Fibroblast of lung (primary cell): ENCODE results near the gene CLASP1. TPM values are rescaled to one million over a fixed set of nuclear protein-coding genes. Genes with fewer than 3 reads are reported as not detected.

Experiments
- DNase-seq, 2 donors: peaks; one replicate each; pipeline versions ENCODE4 v3.0.0 to v3.0.0-alpha.2; 2010; ENCODE audit warnings: low read depth in 2 of 2
- H2AFZ ChIP-seq: 2 replicates; pipeline ENCODE4 v1.5.1; 2012; ENCODE audit warnings: low read length, control low read depth, inconsistent platforms
- H3K27ac ChIP-seq: 2 replicates; pipeline ENCODE4 v1.5.1; 2011; ENCODE audit warnings: low read length, control low read depth; ENCODE audit not compliant: insufficient read depth
- H3K27me3 ChIP-seq: 2 replicates; pipeline ENCODE4 v1.5.1; 2011; ENCODE audit warnings: mild to moderate bottlenecking, low read length; ENCODE audit not compliant: control insufficient read depth, insufficient read depth
- H3K36me3 ChIP-seq: 2 replicates; pipeline ENCODE4 v1.5.1; 2011; ENCODE audit warnings: low read length; ENCODE audit not compliant: control insufficient read depth, insufficient read depth
- H3K4me1 ChIP-seq: 2 replicates; pipeline ENCODE4 v1.5.1; 2011; ENCODE audit warnings: low read length; ENCODE audit not compliant: control insufficient read depth, insufficient read depth; ENCODE audit errors: extremely low read depth
- H3K4me2 ChIP-seq: 2 replicates; pipeline ENCODE4 v1.5.1; 2011; ENCODE audit warnings: low read length, control low read depth; ENCODE audit not compliant: insufficient read depth; ENCODE audit errors: extremely low read depth
- H3K4me3 ChIP-seq, 4 experiments: fragments of 200-600 bp in 1 of 4; sonication (generic) in 1 of 4; replicated peaks in 1 of 4; 2 replicates each; pipeline ENCODE4 v1.5.1; 2011 to 2016; ENCODE audit warnings: low read length in 4 of 4, low read depth in 3 of 4, mild to moderate bottlenecking in 3 of 4, control low read depth in 2 of 4, inconsistent platforms in 1 of 4, mixed read lengths in 1 of 4; ENCODE audit not compliant: insufficient read depth in 1 of 4; ENCODE audit errors: control extremely low read depth in 1 of 4
- H3K79me2 ChIP-seq: 2 replicates; pipeline ENCODE4 v1.5.1; 2012; ENCODE audit warnings: mild to moderate bottlenecking, low read length, inconsistent platforms; ENCODE audit not compliant: control insufficient read depth, insufficient read depth
- H3K9ac ChIP-seq: 2 replicates; pipeline ENCODE4 v1.5.1; 2011; ENCODE audit warnings: mild to moderate bottlenecking, low read length, control low read depth; ENCODE audit not compliant: insufficient read depth
- H3K9me3 ChIP-seq: 2 replicates; pipeline ENCODE4 v1.5.1; 2012; ENCODE audit warnings: low read depth, low read length; ENCODE audit not compliant: control insufficient read depth, insufficient read depth
- H4K20me1 ChIP-seq: 2 replicates; pipeline ENCODE4 v1.5.1; 2011; ENCODE audit warnings: low read length; ENCODE audit not compliant: control insufficient read depth, insufficient read depth; ENCODE audit errors: extremely low read depth
- CTCF ChIP-seq, 2 donors: IDR thresholded peaks in 1 of 2; conservative IDR thresholded peaks in 1 of 2; 1 replicate in 1 of 2; 2 replicates in 1 of 2; pipeline ENCODE4 v1.5.1; 2011 to 2012; ENCODE audit warnings: low read length in 2 of 2, control low read depth in 1 of 2, inconsistent platforms in 1 of 2, low read depth in 1 of 2, mild to moderate bottlenecking in 1 of 2
- EZH2 ChIP-seq: IDR thresholded peaks from 2 replicates; pipeline ENCODE4 v1.5.1; 2012; ENCODE audit warnings: low read length, control low read depth, mild to moderate bottlenecking; ENCODE audit errors: missing control alignments
- polyA plus RNA-seq, 2 donors: library from polyadenylated mRNA; depleted of rRNA in 1 of 2; stranded (reverse) in 1 of 2; unstranded in 1 of 2; fragments of >200 nt; gene quantifications; 2 replicates each; pipeline ENCODE4 v1.2.1, GENCODE V29; 2011 to 2012; ENCODE audit warnings: missing spikeins in 1 of 2
- total RNA-seq: library from RNA; depleted of rRNA; stranded (reverse); fragments of >200 nt; gene quantifications from 2 replicates; pipeline ENCODE4 v1.2.1, GENCODE V29; 2014

The CLASP1 gene
- total and polyA plus RNA-seq, 2 donors (not counting 1 experiment from before 2014, with no cell fraction given), result 6.0 to 48.4 TPM

- H2AFZ ChIP-seq, result no peak overlapping the region
- no peak overlapping the region for H3K27ac ChIP-seq
- no peak overlapping the region for H3K4me3 ChIP-seq
- no peak overlapping the region for H3K9ac ChIP-seq
- DNase-seq, result no peak
- no peaks in the 10 kb centered on the region for H3K27me3 ChIP-seq
- H3K36me3 ChIP-seq, result no peaks in the 10 kb centered on the region
- no peaks in the 10 kb centered on the region for H4K20me1 ChIP-seq
- TF ChIP-seq EZH2, result no peak
- no peak for TF ChIP-seq CTCF (conservative IDR thresholded peaks at IDR 0.05 in 1 of 2, IDR thresholded peaks at IDR 0.05 in 1 of 2; ENCODE audit: low read depth in 1 of 2, low read length in 2 of 2)
- H3K4me1 ChIP-seq, result peaks cover 8% of the 10 kb centered on the region
- H3K4me2 ChIP-seq, result no peak overlapping the region
- peaks cover under 1% of the 10 kb centered on the region for H3K79me2 ChIP-seq
- no peaks in the 10 kb centered on the region for H3K9me3 ChIP-seq
These were observed 165.4 kb downstream of the CLASP1 start for GRCh38 chr2:121483846-121484245.

DNA sequence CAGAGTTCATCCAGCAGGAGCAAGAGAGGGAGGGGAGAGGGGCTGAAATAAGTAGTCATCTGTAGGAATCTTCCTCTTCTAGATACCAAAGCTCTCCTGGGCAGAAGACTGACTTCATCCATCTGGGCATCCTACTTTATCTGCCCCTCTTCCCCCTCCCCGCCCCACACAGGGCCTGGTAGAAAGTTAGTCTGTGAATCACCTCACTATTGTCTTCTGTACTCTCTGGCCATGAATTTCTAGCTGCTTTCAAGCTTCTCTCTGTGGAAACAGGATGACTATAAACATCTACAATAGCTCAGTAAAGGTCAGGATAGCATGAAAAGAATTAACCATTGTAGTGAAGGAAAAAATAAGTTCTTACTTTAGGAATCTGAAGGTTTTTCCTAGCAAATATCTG, 166.2 kb downstream of the CLASP1 start:
- Histone ChIP-seq H3K27me3 (no peaks in the 10 kb centered on the region), H3K9ac (no peak overlapping the region), H3K36me3 (no peaks in the 10 kb centered on the region), H4K20me1 (no peaks in the 10 kb centered on the region), H3K4me3 (no peak overlapping the region), H3K4me1 (peaks cover 8% of the 10 kb centered on the region), H3K4me2 (no peak overlapping the region), H3K79me2 (peaks cover 3% of the 10 kb centered on the region), H3K9me3 (no peaks in the 10 kb centered on the region), H3K27ac (no peak overlapping the region), H2AFZ (no peak overlapping the region)
- no peak for TF ChIP-seq CTCF (conservative IDR thresholded peaks at IDR 0.05 in 1 of 2, IDR thresholded peaks at IDR 0.05 in 1 of 2; ENCODE audit: low read depth in 1 of 2, low read length in 2 of 2)
- TF ChIP-seq EZH2, result no peak
- peak in 1 of 2 donors; percentile 85 for DNase-seq

GRCh38 chr2:121480826-121481225, 168.4 kb downstream of the CLASP1 start:
- Histone ChIP-seq H3K36me3 (no peaks in the 10 kb centered on the region), H3K79me2 (peaks cover 3% of the 10 kb centered on the region), H2AFZ (no peak overlapping the region), H3K4me3 (no peak overlapping the region), H3K27ac (no peak overlapping the region), H4K20me1 (no peaks in the 10 kb centered on the region), H3K4me1 (peaks cover 8% of the 10 kb centered on the region), H3K27me3 (no peaks in the 10 kb centered on the region), H3K9ac (no peak overlapping the region), H3K4me2 (peak overlapping the region; percentile 9), H3K9me3 (no peaks in the 10 kb centered on the region)
- DNase-seq, result peak; percentile 97 to 98
- TF ChIP-seq EZH2, result no peak
- no peak for TF ChIP-seq CTCF (conservative IDR thresholded peaks at IDR 0.05 in 1 of 2, IDR thresholded peaks at IDR 0.05 in 1 of 2; ENCODE audit: low read depth in 1 of 2, low read length in 2 of 2)
